Heart right ventricle (tissue), 16 donors: Measurements from ENCODE around the gene NPAS2. TPM values are rescaled to one million over a fixed set of nuclear protein-coding genes. Genes with fewer than 3 reads are reported as not detected.
A peak's percentile ranks its signal among the peaks of the same experiment; 100 is the strongest.

ENCODE experiments used
- ATAC-seq, 8 donors: fragments of 200-7000 bp; cut with Tn5 transposase; one replicate each; pipeline ENCODE4 v1.9.1; 2020; ENCODE audit warnings: mild to moderate bottlenecking in 8 of 8, moderate library complexity in 8 of 8, moderate number of reproducible peaks in 1 of 8
- DNase-seq, 2 donors: peaks; one replicate each; pipeline ENCODE4 v3.0.0-alpha.2; 2020
- H3K27ac ChIP-seq, 10 donors: fragments of 200-600 bp; sonication (generic) in 2 of 10; one replicate each; pipeline versions ENCODE4 v1.5.0 to v1.8.0; 2020 to 2022; ENCODE audit warnings: mild to moderate bottlenecking in 3 of 10
- H3K27me3 ChIP-seq, 7 donors: fragments of 200-600 bp; one replicate each; pipeline ENCODE4 v1.8.0; 2021 to 2022; ENCODE audit warnings: mild to moderate bottlenecking in 2 of 7
- H3K36me3 ChIP-seq, 9 donors: fragments of 200-600 bp; sonication (generic) in 1 of 9; one replicate each; pipeline versions ENCODE4 v1.5.0 to v1.8.0; 2020 to 2022; ENCODE audit warnings: mild to moderate bottlenecking in 2 of 9
- H3K4me1 ChIP-seq, 9 donors: fragments of 200-600 bp; sonication (generic) in 1 of 9; one replicate each; pipeline versions ENCODE4 v1.5.0 to v1.8.0; 2020 to 2022; ENCODE audit warnings: mild to moderate bottlenecking in 4 of 9
- H3K4me3 ChIP-seq, 10 donors: fragments of 200-600 bp; sonication (generic) in 2 of 10; one replicate each; pipeline versions ENCODE4 v1.5.0 to v1.8.0; 2020 to 2022; ENCODE audit warnings: mild to moderate bottlenecking in 7 of 10, moderate library complexity in 2 of 10
- H3K9me3 ChIP-seq, 11 donors: fragments of 200-600 bp in 10 of 11; sonication (generic) in 2 of 11; one replicate each; pipeline versions ENCODE4 v1.5.0 to v1.8.0; 2013 to 2022; ENCODE audit warnings: mild to moderate bottlenecking in 2 of 11, control low read depth in 1 of 11, moderate library complexity in 1 of 11
- WGBS, 2 donors: extraction: QIAGEN DNeasy Blood & Tissue Kit; methylation state at CpG; one replicate each; pipeline ENCODE4 v1.1.7; 2013; ENCODE audit warnings: inconsistent platforms in 1 of 2; 5-methylcytosine and 5-hydroxymethylcytosine counted together
- intact Hi-C, 10 donors: fragments of 100-400 bp; cut with DNase I; formaldehyde crosslinking; loops; one replicate each; pipeline versions ENCODE4 v1.11.1 to v1.14.2; 2022
- polyA plus RNA-seq, 2 donors: library from polyadenylated mRNA; stranded (reverse); fragments of 200-250 nt; gene quantifications; one replicate each; pipeline ENCODE4 v1.2.3, GENCODE V29; 2013
- total RNA-seq, 10 donors: library from RNA; stranded (reverse); fragmentation: NEBNext Ultra II Directional in 3 of 10; extraction: Animal tissue kit (Norgen Biotek cat#: 25700) in 3 of 10; gene quantifications; one replicate each; pipeline versions ENCODE4 v1.2.1 to v1.2.4, GENCODE V29; 2021 to 2023
- TF ChIP-seq, protein P1 (sequence below), 9 donors: fragments of 200-600 bp; sonication (generic) in 2 of 9; IDR thresholded peaks; one replicate each; pipeline versions ENCODE4 v1.5.0 to v1.8.0; 2021 to 2022; ENCODE audit warnings: antibody characterized with exemption in 9 of 9, mild to moderate bottlenecking in 5 of 9, moderate library complexity in 1 of 9
- donor health status: Arrhythmogenic right ventricular cardiomyopathy.
- donor health status: ischemic (EF 13 %, LVEDD 7.1; RV severe dilation, severe dysfunction).
- donor health status: healthy with polysubstance abuse.
- donor health status: DM: no; HTN: yes; CAD: no.
- donor health status: DM: no; HTN: no; CAD: no.
- donor health status: ischemic (EF 25% LVEDD 6.9; RV normal size, moderate dysfunction).
- donor health status: ischemic (EF 25% LVEDD 5.7; RV mildly dilated, moderate dysfunction).
- donor health status: healthy.
- donor health status: DM: yes; HTN: yes; CAD: no.
- donor health status: Ischemic cardiomyopathy.
- donor health status: ischemic (EF 35%, LVEDD 5.7; RV mildly dilated, moderate dysfunction).
- donor health status: nonischemic (EF 11% LVEDD 7.7; RV severe dilation, severe dysfunction).
- donor health status: DM: yes; HTN: yes; CAD: no.
- donor health status: PGD.
- donor health status: ischemic (EF 29% LVEDD 5.4; RV normal size, mild dysfunction).
- donor health status: nonischemic (EF 23%, LVEDD 6.1; RV moderate dilation, normal function).

Gene NPAS2
- total and polyA plus RNA-seq, 12 donors: 32.1 to 70.1 (median 41.2) TPM

DNA sequence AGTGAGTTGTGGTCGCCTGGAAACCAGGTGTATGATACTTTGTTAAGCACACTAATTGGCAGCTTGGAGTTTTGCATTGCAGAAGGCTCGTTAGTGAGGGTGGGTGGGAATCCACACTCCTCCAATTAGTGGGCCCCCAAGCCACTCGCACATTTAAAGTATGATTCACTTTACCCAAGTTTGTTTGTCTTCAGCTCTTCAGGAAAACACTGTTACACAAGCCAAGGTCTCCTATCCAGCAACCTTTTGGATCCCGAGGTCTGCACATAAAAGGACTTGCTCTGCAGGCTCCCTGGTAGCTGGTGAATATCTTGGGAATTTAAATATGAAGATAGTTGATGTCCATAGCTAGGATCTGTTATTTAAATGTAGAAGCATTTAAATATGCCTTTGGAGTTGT is 66.1 kb downstream of the NPAS2 start:
- ATAC-seq: no peak
- Histone ChIP-seq H3K27ac (peak overlapping the region in 1 of 10 donors; percentile 33), H3K9me3 (no peaks in the 10 kb centered on the region), H3K4me3 (no peak overlapping the region), H3K36me3 (no peaks in the 10 kb centered on the region), H3K4me1 (peaks cover 5 to 55% (median 28%) of the 10 kb centered on the region in 9 donors), H3K27me3 (no peaks in the 10 kb centered on the region)
- intact Hi-C loops: loop anchor here in 1 of 10 donors (5.0 kb wide), 1 partner anchor 54 kb away; no protein-coding TSS in a partner anchor
- no peak for DNase-seq
- TF ChIP-seq, protein P1, sequence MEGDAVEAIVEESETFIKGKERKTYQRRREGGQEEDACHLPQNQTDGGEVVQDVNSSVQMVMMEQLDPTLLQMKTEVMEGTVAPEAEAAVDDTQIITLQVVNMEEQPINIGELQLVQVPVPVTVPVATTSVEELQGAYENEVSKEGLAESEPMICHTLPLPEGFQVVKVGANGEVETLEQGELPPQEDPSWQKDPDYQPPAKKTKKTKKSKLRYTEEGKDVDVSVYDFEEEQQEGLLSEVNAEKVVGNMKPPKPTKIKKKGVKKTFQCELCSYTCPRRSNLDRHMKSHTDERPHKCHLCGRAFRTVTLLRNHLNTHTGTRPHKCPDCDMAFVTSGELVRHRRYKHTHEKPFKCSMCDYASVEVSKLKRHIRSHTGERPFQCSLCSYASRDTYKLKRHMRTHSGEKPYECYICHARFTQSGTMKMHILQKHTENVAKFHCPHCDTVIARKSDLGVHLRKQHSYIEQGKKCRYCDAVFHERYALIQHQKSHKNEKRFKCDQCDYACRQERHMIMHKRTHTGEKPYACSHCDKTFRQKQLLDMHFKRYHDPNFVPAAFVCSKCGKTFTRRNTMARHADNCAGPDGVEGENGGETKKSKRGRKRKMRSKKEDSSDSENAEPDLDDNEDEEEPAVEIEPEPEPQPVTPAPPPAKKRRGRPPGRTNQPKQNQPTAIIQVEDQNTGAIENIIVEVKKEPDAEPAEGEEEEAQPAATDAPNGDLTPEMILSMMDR (IDR thresholded peaks at IDR 0.05): no peak
- WGBS, 2 donors: 75 to 80% methylated on average over 4 of the region's 4 CpGs

GRCh38 chr2:100887039-100887578 is 67.2 kb downstream of the NPAS2 start:
- ATAC-seq (peak in 3 of 8 donors; percentile 2 to 15 (median 11)), DNase-seq (no peak)
- H3K27me3 ChIP-seq: no peaks in the 10 kb centered on the region
- WGBS, 2 donors: 77 to 79% methylated on average over 11 of the region's 11 CpGs
- peaks cover 10 to 64% (median 32%) of the 10 kb centered on the region in 9 donors for H3K4me1 ChIP-seq
- intact Hi-C loops: loop anchor here in 1 of 10 donors (5.0 kb wide), 1 partner anchor 55 kb away; no protein-coding TSS in a partner anchor
- H3K36me3 ChIP-seq: no peaks in the 10 kb centered on the region
- H3K9me3 ChIP-seq: no peaks in the 10 kb centered on the region
- TF ChIP-seq, protein P1 (IDR thresholded peaks at IDR 0.05): no peak
- H3K27ac ChIP-seq: peak overlapping the region in 6 of 10 donors; percentile 9 to 51 (median 33)
- no peak overlapping the region for H3K4me3 ChIP-seq

GRCh38 chr2:100887713-100888495 is 68.0 kb downstream of the NPAS2 start:
- intact Hi-C loops: loop anchor here in 1 of 10 donors (5.0 kb wide), 1 partner anchor 56 kb away; no protein-coding TSS in a partner anchor
- peaks cover 9 to 70% (median 33%) of the 10 kb centered on the region in 9 donors for H3K4me1 ChIP-seq
- TF ChIP-seq, protein P1 (IDR thresholded peaks at IDR 0.05): no peak
- DNase-seq (no peak), ATAC-seq (peak in 7 of 8 donors; percentile 17 to 51 (median 36))
- no peaks in the 10 kb centered on the region for H3K27me3 ChIP-seq
- H3K27ac ChIP-seq: peak overlapping the region in 5 of 10 donors; percentile 14 to 51 (median 33)
- no peaks in the 10 kb centered on the region for H3K9me3 ChIP-seq
- H3K36me3 ChIP-seq: no peaks in the 10 kb centered on the region
- no peak overlapping the region for H3K4me3 ChIP-seq
- WGBS, 2 donors: 64 to 75% methylated on average over 14 of the region's 14 CpGs

- WGBS, 2 donors: 96 to 97% methylated on average over 3 of the region's 3 CpGs
- Histone ChIP-seq H3K27ac (no peak overlapping the region), H3K27me3 (no peaks in the 10 kb centered on the region), H3K36me3 (no peaks in the 10 kb centered on the region), H3K4me3 (no peak overlapping the region), H3K9me3 (no peaks in the 10 kb centered on the region), H3K4me1 (peaks cover 7 to 70% (median 30%) of the 10 kb centered on the region in 9 donors)
- DNase-seq (no peak), ATAC-seq (no peak)
- intact Hi-C loops: loop anchor here in 1 of 10 donors (5.0 kb wide), 1 partner anchor 56 kb away; no protein-coding TSS in a partner anchor
- TF ChIP-seq, protein P1 (IDR thresholded peaks at IDR 0.05): no peak
These were observed 68.7 kb downstream of the NPAS2 start for GRCh38 chr2:100888601-100889000.
